Measurements from ENCODE around the gene VAMP1.

The VAMP1 gene

DNA sequence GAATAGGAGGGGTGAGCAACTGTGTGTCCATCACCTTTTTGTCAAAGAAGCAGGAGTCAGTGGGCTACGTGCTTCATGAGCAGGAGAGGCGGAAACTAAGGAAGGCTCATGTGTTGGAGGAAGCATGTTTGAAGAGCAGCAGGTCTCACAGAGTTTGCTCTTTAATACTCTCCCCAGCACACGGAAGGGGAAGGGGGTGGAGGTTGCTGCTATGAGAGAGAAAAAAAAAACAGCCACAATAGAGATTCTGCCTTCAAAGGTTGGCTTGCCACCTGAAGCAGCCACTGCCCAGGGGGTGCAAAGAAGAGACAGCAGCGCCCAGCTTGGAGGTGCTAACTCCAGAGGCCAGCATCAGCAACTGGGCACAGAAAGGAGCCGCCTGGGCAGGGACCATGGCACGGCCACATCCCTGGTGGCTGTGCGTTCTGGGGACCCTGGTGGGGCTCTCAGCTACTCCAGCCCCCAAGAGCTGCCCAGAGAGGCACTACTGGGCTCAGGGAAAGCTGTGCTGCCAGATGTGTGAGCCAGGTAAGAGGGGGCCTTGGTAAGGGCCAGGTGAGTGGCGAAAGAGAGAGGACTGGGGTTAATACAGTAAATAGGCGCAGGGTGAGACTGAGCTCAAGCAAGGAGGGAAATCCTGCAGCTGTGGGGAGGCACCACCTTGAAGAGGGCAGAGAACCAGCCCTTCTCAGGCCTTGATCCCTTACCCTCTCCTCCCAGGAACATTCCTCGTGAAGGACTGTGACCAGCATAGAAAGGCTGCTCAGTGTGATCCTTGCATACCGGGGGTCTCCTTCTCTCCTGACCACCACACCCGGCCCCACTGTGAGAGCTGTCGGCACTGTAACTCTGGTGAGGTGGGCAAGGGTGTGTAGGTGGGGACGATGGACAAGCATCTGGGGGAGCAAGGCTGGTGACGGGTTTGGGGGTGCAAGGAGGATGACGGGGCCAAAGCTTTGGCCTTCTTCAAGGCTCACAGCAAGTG, 25.5 kb downstream of the VAMP1 start, which contains the start of gene CD27:
CD27 (plus strand) TSS at position 252 of the 985 bp plus-strand sequence; CDS start at position 393, 141 bp downstream.
- TF ChIP-seq ZNF174 (tag by site-specific recombination; IDR thresholded peaks at IDR 0.05) (no peak), ZNF114 (tag by site-specific recombination; IDR thresholded peaks at IDR 0.05) (no peak), ZNF664 (tag by site-specific recombination; IDR thresholded peaks at IDR 0.05) (no peak), ZNF423 (tag by site-specific recombination; IDR thresholded peaks at IDR 0.05) (no peak), ZNF341 (tag by site-specific recombination; IDR thresholded peaks at IDR 0.05; ENCODE audit: low read depth) (no peak), KLF10 (tag by site-specific recombination; IDR thresholded peaks at IDR 0.05) (no peak), ZNF660 (tag by site-specific recombination; IDR thresholded peaks at IDR 0.05) (no peak), ZNF140 (tag by site-specific recombination; IDR thresholded peaks at IDR 0.05) (no peak), OVOL3 (tag by site-specific recombination; IDR thresholded peaks at IDR 0.05) (no peak), ZNF354C (tag by site-specific recombination; IDR thresholded peaks at IDR 0.05; ENCODE audit: borderline replicate concordance, low read depth) (no peak)
- TF ChIP-seq, protein P1, sequence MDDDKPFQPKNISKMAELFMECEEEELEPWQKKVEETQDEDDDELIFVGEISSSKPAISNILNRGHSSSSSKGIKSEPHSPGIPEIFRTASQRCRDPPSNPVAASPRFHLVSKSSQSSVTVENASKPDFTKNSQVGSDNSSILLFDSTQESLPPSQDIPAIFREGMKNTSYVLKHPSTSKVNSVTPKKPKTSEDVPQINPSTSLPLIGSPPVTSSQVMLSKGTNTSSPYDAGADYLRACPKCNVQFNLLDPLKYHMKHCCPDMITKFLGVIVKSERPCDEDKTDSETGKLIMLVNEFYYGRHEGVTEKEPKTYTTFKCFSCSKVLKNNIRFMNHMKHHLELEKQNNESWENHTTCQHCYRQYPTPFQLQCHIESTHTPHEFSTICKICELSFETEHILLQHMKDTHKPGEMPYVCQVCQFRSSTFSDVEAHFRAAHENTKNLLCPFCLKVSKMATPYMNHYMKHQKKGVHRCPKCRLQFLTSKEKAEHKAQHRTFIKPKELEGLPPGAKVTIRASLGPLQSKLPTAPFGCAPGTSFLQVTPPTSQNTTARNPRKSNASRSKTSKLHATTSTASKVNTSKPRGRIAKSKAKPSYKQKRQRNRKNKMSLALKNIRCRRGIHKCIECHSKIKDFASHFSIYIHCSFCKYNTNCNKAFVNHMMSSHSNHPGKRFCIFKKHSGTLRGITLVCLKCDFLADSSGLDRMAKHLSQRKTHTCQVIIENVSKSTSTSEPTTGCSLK (tag by site-specific recombination; IDR thresholded peaks at IDR 0.05), result no peak
- TF ChIP-seq, protein P2, sequence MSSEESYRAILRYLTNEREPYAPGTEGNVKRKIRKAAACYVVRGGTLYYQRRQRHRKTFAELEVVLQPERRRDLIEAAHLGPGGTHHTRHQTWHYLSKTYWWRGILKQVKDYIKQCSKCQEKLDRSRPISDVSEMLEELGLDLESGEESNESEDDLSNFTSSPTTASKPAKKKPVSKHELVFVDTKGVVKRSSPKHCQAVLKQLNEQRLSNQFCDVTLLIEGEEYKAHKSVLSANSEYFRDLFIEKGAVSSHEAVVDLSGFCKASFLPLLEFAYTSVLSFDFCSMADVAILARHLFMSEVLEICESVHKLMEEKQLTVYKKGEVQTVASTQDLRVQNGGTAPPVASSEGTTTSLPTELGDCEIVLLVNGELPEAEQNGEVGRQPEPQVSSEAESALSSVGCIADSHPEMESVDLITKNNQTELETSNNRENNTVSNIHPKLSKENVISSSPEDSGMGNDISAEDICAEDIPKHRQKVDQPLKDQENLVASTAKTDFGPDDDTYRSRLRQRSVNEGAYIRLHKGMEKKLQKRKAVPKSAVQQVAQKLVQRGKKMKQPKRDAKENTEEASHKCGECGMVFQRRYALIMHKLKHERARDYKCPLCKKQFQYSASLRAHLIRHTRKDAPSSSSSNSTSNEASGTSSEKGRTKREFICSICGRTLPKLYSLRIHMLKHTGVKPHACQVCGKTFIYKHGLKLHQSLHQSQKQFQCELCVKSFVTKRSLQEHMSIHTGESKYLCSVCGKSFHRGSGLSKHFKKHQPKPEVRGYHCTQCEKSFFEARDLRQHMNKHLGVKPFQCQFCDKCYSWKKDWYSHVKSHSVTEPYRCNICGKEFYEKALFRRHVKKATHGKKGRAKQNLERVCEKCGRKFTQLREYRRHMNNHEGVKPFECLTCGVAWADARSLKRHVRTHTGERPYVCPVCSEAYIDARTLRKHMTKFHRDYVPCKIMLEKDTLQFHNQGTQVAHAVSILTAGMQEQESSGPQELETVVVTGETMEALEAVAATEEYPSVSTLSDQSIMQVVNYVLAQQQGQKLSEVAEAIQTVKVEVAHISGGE (tag by site-specific recombination; conservative IDR thresholded peaks at IDR 0.05; ENCODE audit: low read depth), result no peak
- Histone ChIP-seq H3K9me3 (ENCODE audit: control insufficient read depth, insufficient read depth, low read depth, low read length) (no peaks in the 10 kb centered on the region), H3K4me3 (ENCODE audit: low read depth, low read length) (no peak within 1 kb of the TSS), H3K4me1 (ENCODE audit: control insufficient read depth, insufficient read depth, low read length) (no peaks in the 10 kb centered on the region), H3K36me3 (ENCODE audit: control insufficient read depth in 2 of 2, insufficient read depth in 1 of 2, low read length in 2 of 2) (no peaks in the 10 kb centered on the region), H3K27ac (ENCODE audit: extremely low read depth, low read depth, low read length) (no peak within 1 kb of the TSS)
- CTCF ChIA-PET, result interaction anchor here (0.9 kb wide), 1 partner anchor 21 kb away, joined by 4 read pairs; no protein-coding TSS in a partner anchor
- POLR2A ChIA-PET, result interaction anchor here (1.7 to 1.9 kb wide), 2 partner anchors 25 to 89 kb away, joined by 4 to 5 read pairs; partner anchors contain the start of genes GAPDH and VAMP1

DNA sequence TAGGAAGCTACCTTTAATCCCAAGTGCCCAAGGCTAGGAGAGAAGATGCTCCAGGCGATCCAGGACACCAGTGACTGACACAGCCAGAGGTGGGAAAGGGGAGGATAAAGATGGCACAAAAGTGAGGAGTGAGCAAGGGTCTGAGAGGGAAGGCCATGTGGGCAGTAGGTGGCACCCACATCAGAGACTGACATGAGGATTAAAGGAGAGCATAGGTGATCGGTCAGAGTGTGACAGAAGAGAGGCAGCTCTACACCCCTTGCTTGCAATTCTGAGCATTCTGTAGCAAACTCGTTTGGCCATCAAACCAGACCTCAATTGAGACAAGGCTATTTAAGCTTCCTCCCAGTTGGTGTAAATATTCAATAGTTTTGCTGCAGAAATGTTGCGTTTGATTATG, 26.4 kb downstream of the VAMP1 start:
- no peak overlapping the region for H3K4me3 ChIP-seq (ENCODE audit: low read depth, low read length)
- H3K27ac ChIP-seq (ENCODE audit: extremely low read depth, low read depth, low read length), result no peak overlapping the region
- CTCF ChIA-PET, result interaction anchor here (0.6 to 1.0 kb wide), 4 partner anchors 13 to 117 kb away, joined by 3 to 4 read pairs (median 3); no protein-coding TSS in a partner anchor
- no peaks in the 10 kb centered on the region for H3K9me3 ChIP-seq (ENCODE audit: control insufficient read depth, insufficient read depth, low read depth, low read length)
- H3K4me1 ChIP-seq (ENCODE audit: control insufficient read depth, insufficient read depth, low read length), result no peaks in the 10 kb centered on the region
- POLR2A ChIA-PET, result interaction anchor here (0.5 to 1.9 kb wide), 3 partner anchors 26 to 217 kb away, joined by 3 to 5 read pairs (median 4); partner anchors contain the start of genes GAPDH and VAMP1
- H3K36me3 ChIP-seq (ENCODE audit: control insufficient read depth in 2 of 2, insufficient read depth in 1 of 2, low read length in 2 of 2), result no peaks in the 10 kb centered on the region
- TF ChIP-seq, protein P3, sequence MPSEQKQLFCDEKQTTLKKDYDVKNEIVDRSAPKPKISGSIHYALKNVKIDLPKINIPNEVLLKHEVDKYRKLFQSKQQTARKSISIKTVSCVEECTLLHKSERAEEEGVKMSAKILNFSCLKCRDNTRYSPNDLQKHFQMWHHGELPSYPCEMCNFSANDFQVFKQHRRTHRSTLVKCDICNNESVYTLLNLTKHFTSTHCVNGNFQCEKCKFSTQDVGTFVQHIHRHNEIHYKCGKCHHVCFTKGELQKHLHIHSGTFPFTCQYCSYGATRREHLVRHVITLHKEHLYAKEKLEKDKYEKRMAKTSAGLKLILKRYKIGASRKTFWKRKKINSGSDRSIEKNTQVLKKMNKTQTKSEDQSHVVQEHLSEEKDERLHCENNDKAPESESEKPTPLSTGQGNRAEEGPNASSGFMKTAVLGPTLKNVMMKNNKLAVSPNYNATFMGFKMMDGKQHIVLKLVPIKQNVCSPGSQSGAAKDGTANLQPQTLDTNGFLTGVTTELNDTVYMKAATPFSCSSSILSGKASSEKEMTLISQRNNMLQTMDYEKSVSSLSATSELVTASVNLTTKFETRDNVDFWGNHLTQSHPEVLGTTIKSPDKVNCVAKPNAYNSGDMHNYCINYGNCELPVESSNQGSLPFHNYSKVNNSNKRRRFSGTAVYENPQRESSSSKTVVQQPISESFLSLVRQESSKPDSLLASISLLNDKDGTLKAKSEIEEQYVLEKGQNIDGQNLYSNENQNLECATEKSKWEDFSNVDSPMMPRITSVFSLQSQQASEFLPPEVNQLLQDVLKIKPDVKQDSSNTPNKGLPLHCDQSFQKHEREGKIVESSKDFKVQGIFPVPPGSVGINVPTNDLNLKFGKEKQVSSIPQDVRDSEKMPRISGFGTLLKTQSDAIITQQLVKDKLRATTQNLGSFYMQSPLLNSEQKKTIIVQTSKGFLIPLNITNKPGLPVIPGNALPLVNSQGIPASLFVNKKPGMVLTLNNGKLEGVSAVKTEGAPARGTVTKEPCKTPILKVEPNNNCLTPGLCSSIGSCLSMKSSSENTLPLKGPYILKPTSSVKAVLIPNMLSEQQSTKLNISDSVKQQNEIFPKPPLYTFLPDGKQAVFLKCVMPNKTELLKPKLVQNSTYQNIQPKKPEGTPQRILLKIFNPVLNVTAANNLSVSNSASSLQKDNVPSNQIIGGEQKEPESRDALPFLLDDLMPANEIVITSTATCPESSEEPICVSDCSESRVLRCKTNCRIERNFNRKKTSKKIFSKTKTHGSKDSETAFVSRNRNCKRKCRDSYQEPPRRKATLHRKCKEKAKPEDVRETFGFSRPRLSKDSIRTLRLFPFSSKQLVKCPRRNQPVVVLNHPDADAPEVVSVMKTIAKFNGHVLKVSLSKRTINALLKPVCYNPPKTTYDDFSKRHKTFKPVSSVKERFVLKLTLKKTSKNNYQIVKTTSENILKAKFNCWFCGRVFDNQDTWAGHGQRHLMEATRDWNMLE (tag by site-specific recombination; conservative IDR thresholded peaks at IDR 0.05; ENCODE audit: low read depth), result no peak
- TF ChIP-seq, protein P4, sequence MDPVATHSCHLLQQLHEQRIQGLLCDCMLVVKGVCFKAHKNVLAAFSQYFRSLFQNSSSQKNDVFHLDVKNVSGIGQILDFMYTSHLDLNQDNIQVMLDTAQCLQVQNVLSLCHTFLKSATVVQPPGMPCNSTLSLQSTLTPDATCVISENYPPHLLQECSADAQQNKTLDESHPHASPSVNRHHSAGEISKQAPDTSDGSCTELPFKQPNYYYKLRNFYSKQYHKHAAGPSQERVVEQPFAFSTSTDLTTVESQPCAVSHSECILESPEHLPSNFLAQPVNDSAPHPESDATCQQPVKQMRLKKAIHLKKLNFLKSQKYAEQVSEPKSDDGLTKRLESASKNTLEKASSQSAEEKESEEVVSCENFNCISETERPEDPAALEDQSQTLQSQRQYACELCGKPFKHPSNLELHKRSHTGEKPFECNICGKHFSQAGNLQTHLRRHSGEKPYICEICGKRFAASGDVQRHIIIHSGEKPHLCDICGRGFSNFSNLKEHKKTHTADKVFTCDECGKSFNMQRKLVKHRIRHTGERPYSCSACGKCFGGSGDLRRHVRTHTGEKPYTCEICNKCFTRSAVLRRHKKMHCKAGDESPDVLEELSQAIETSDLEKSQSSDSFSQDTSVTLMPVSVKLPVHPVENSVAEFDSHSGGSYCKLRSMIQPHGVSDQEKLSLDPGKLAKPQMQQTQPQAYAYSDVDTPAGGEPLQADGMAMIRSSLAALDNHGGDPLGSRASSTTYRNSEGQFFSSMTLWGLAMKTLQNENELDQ (tag by site-specific recombination; IDR thresholded peaks at IDR 0.05; ENCODE audit: low read depth), result no peak
- no peak for TF ChIP-seq GLI4 (tag by site-specific recombination; IDR thresholded peaks at IDR 0.05)
- TF ChIP-seq ZNF354C (tag by site-specific recombination; IDR thresholded peaks at IDR 0.05; ENCODE audit: borderline replicate concordance, low read depth), result no peak
- TF ChIP-seq ZNF747 (tag by site-specific recombination; IDR thresholded peaks at IDR 0.05), result no peak
- no peak for TF ChIP-seq ZNF266 (tag by site-specific recombination; IDR thresholded peaks at IDR 0.05; ENCODE audit: low read depth)
- TF ChIP-seq ZNF19 (tag by site-specific recombination; IDR thresholded peaks at IDR 0.05; ENCODE audit: low read depth), result no peak
